ENCODE data around the gene RBMS2.

GRCh38 chr12:56479625-56480024, 42.0 kb upstream of the RBMS2 start:
- TF ChIP-seq CTCF (IDR thresholded peaks at IDR 0.05) (no peak), POLR2A (IDR thresholded peaks at IDR 0.05) (no peak)
